ENCODE measurements around the gene KIF5B. TPM values are rescaled to one million over a fixed set of nuclear protein-coding genes. Genes with fewer than 3 reads are reported as not detected.

KIF5B gene
- total RNA-seq, 1 experiment from 2014 or later, result 63.2 TPM

DNA sequence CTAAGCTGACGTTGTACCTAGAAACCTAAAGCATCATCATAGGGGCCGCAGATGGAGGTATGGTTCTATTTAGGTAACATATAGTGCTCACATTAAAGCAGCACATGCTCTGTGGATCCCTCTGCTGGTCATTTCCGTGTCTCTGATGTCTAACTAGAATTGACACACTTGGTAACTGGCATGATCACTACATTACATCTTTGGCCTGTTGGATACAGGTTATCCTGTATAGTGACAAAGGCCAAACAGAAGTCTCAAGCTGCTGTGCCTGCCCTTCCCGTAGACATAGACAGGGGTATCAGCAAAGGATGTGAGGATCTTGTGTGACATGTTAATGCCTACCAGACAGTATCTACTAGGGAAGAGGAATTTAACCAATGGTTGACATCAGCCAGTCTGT, 51.2 kb downstream of the KIF5B start:
- no peak overlapping the region for H3K4me3 Mint-ChIP-seq
- peaks cover 16% of the 10 kb centered on the region for H3K36me3 Mint-ChIP-seq
- DNase-seq (ENCODE audit: low spot score) (peak; percentile 29), ATAC-seq (peak; percentile 44)
- 0 out of 2 replicates have a peak, but pooled peaks have one; percentile 30 for TF ChIP-seq SMAD3 (CRISPR knock-in tag; IDR thresholded peaks at IDR 0.05; ENCODE audit: borderline replicate concordance)
- TF ChIP-seq, protein P1, sequence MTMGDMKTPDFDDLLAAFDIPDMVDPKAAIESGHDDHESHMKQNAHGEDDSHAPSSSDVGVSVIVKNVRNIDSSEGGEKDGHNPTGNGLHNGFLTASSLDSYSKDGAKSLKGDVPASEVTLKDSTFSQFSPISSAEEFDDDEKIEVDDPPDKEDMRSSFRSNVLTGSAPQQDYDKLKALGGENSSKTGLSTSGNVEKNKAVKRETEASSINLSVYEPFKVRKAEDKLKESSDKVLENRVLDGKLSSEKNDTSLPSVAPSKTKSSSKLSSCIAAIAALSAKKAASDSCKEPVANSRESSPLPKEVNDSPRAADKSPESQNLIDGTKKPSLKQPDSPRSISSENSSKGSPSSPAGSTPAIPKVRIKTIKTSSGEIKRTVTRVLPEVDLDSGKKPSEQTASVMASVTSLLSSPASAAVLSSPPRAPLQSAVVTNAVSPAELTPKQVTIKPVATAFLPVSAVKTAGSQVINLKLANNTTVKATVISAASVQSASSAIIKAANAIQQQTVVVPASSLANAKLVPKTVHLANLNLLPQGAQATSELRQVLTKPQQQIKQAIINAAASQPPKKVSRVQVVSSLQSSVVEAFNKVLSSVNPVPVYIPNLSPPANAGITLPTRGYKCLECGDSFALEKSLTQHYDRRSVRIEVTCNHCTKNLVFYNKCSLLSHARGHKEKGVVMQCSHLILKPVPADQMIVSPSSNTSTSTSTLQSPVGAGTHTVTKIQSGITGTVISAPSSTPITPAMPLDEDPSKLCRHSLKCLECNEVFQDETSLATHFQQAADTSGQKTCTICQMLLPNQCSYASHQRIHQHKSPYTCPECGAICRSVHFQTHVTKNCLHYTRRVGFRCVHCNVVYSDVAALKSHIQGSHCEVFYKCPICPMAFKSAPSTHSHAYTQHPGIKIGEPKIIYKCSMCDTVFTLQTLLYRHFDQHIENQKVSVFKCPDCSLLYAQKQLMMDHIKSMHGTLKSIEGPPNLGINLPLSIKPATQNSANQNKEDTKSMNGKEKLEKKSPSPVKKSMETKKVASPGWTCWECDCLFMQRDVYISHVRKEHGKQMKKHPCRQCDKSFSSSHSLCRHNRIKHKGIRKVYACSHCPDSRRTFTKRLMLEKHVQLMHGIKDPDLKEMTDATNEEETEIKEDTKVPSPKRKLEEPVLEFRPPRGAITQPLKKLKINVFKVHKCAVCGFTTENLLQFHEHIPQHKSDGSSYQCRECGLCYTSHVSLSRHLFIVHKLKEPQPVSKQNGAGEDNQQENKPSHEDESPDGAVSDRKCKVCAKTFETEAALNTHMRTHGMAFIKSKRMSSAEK (CRISPR knock-in tag; IDR thresholded peaks at IDR 0.05; ENCODE audit: borderline replicate concordance), result no peak
- no peak for TF ChIP-seq MYBL2 (CRISPR knock-in tag; IDR thresholded peaks at IDR 0.05)
- TF ChIP-seq, protein P2, sequence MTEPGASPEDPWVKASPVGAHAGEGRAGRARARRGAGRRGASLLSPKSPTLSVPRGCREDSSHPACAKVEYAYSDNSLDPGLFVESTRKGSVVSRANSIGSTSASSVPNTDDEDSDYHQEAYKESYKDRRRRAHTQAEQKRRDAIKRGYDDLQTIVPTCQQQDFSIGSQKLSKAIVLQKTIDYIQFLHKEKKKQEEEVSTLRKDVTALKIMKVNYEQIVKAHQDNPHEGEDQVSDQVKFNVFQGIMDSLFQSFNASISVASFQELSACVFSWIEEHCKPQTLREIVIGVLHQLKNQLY (CRISPR knock-in tag; IDR thresholded peaks at IDR 0.05), result no peak
- TF ChIP-seq ZNF219 (CRISPR knock-in tag; IDR thresholded peaks at IDR 0.05; ENCODE audit: borderline replicate concordance), result no peak
- H3K27me3 Mint-ChIP-seq (ENCODE audit: low read depth), result no peaks in the 10 kb centered on the region
- no peaks in the 10 kb centered on the region for H3K9me3 Mint-ChIP-seq
- peak overlapping the region; percentile 89 for H3K27ac Mint-ChIP-seq
- CTCF ChIA-PET, result interaction anchor here (1.2 to 4.7 kb wide), 9 partner anchors 21 to 262 kb away, joined by 3 to 25 read pairs (median 4); no protein-coding TSS in a partner anchor
- POLR2A ChIA-PET, result no interaction called here
- peaks cover 46% of the 10 kb centered on the region for H3K4me1 Mint-ChIP-seq

DNA sequence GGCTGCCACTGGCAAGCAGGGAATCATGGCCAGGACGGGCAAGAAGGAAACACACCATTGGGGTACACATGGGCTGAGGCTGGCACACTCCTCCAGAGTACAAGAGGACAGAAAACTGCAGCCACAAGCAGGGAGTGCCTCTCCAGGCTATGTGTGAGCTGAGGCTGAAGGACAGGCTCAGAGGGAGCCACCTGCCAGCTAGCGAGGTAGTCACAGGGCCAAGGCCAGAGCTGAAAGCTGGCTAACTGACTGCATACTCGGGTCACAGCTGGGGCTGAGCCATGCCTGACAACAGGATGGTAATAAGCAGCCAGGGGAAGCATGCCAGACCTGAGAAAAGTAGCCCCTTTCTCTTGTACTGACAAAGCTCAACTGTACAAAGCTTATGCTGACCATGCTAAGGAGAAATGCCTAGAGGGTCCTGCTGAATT, 52.0 kb downstream of the KIF5B start:
- ChIA-PET POLR2A (no interaction called here), CTCF (interaction anchor here (0.7 to 4.7 kb wide), 11 partner anchors 20 to 1252 kb away, joined by 3 to 25 read pairs (median 4); no protein-coding TSS in a partner anchor)
- Mint-ChIP-seq H3K4me3 (no peak overlapping the region), H3K36me3 (peaks cover 10% of the 10 kb centered on the region), H3K4me1 (peaks cover 55% of the 10 kb centered on the region), H3K27ac (peak overlapping the region; percentile 55), H3K9me3 (no peaks in the 10 kb centered on the region), H3K27me3 (ENCODE audit: low read depth) (no peaks in the 10 kb centered on the region)
- ATAC-seq (peak; percentile 52), DNase-seq (ENCODE audit: low spot score) (peak; percentile 37)
- TF ChIP-seq ZNF219 (CRISPR knock-in tag; IDR thresholded peaks at IDR 0.05; ENCODE audit: borderline replicate concordance) (no peak), TEAD4 (CRISPR knock-in tag; IDR thresholded peaks at IDR 0.05) (0 out of 2 replicates have a peak, but pooled peaks have one; percentile 1), ZNF138 (CRISPR knock-in tag; conservative IDR thresholded peaks at IDR 0.05) (0 out of 2 replicates have a peak, but pooled peaks have one; percentile 43), ZNF416 (CRISPR knock-in tag; IDR thresholded peaks at IDR 0.05) (0 out of 2 replicates have a peak, but pooled peaks have one; percentile 45), RORB (CRISPR knock-in tag; IDR thresholded peaks at IDR 0.05) (no peak), TCF7 (CRISPR knock-in tag; IDR thresholded peaks at IDR 0.05; ENCODE audit: low read depth) (no peak)
- TF ChIP-seq, protein P1 (CRISPR knock-in tag; IDR thresholded peaks at IDR 0.05; ENCODE audit: borderline replicate concordance), result 0 out of 2 replicates have a peak, but pooled peaks have one; percentile 39

DNA sequence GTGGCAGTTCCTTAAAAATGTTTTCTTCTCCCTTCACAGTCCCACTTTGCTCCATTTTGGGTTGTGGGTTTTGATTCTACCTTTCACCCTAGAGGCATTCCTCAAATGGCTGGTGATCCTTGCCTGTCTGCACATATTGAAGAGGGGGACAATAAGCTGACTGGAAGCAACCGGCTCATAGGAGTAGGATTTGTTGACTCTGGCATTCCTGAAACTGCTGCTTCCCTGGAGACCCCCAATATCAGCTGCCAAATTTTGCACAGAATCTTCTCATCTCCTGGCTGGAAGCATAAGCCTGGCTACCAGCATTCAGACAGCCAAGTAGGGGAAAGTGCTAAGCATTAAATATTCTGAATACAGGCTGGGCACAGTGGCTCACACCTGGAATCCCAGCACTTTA, 53.7 kb downstream of the KIF5B start:
- CTCF ChIA-PET, result interaction anchor here (1.4 to 4.7 kb wide), 3 partner anchors 140 to 166 kb away, joined by 4 to 25 read pairs (median 13); no protein-coding TSS in a partner anchor
- 0 out of 2 replicates have a peak, but pooled peaks have one; percentile 27 for TF ChIP-seq PRRX2 (CRISPR knock-in tag; IDR thresholded peaks at IDR 0.05)
- no peak for TF ChIP-seq CREB1 (CRISPR knock-in tag; IDR thresholded peaks at IDR 0.05)
- POLR2A ChIA-PET, result interaction anchor here (0.7 kb wide), 1 partner anchor 9 kb away, joined by 3 read pairs; no protein-coding TSS in a partner anchor
- H3K4me3 Mint-ChIP-seq, result peak overlapping the region; percentile 5
- H3K27me3 Mint-ChIP-seq (ENCODE audit: low read depth), result no peaks in the 10 kb centered on the region
- no peaks in the 10 kb centered on the region for H3K36me3 Mint-ChIP-seq
- H3K9me3 Mint-ChIP-seq, result no peaks in the 10 kb centered on the region
- no peak for DNase-seq (ENCODE audit: low spot score)
- peak; percentile 25 for ATAC-seq
- peak overlapping the region; percentile 93 for H3K27ac Mint-ChIP-seq
- H3K4me1 Mint-ChIP-seq, result peaks cover 59% of the 10 kb centered on the region
